K562 (cell line): ENCODE results near the gene GPRC5B. TPM values are rescaled to one million over a fixed set of nuclear protein-coding genes. Genes with fewer than 3 reads are reported as not detected.
A peak's percentile ranks its signal among the peaks of the same experiment; 100 is the strongest.

Experiments used
- ASH1L ChIP-seq: fragments of 450-650 bp; IDR thresholded peaks from 2 replicates; pipeline ENCODE4 v1.6.1; 2018; ENCODE audit warnings: borderline replicate concordance, mild to moderate bottlenecking, low read depth; ENCODE audit not compliant: partially characterized antibody
- CCNT2 ChIP-seq: IDR thresholded peaks from 2 replicates; pipeline ENCODE4 v1.6.1; 2011; ENCODE audit warnings: borderline replicate concordance, low read depth, mild to moderate bottlenecking, moderate library complexity, mixed read lengths, low read length; ENCODE audit not compliant: insufficient read length; ENCODE audit errors: extremely low read depth
- CSDE1 ChIP-seq, 2 experiments: fragments of 450-650 bp; IDR thresholded peaks; 2 replicates each; pipeline ENCODE4 v1.6.1; 2016; ENCODE audit warnings: mild to moderate bottlenecking in 1 of 2
- FOSL1 ChIP-seq: fragments of 200-800 bp; sonication (Bioruptor generic); conservative IDR thresholded peaks from 2 replicates; pipeline ENCODE4 v1.6.1; 2016; ENCODE audit warnings: missing genetic modification characterization, missing compliant biosample characterization
- FOXJ3 ChIP-seq: sonication (generic); formaldehyde crosslinking; IDR thresholded peaks from 2 replicates; pipeline ENCODE4 v1.4.0; 2020; ENCODE audit warnings: mild to moderate bottlenecking, missing genetic modification reagents
- FOXM1 ChIP-seq, 2 experiments: fragments of 450-650 bp in 1 of 2; sonication (generic) in 1 of 2; formaldehyde crosslinking in 1 of 2; IDR thresholded peaks; 2 replicates each; pipeline versions ENCODE4 v1.6.1 to v1.9.0; 2017 to 2022; ENCODE audit warnings: low read depth in 2 of 2, mild to moderate bottlenecking in 2 of 2, missing genetic modification reagents in 1 of 2, moderate library complexity in 1 of 2
- KDM1A ChIP-seq, 2 experiments: fragments of 450-650 bp; IDR thresholded peaks; 2 replicates each; pipeline ENCODE4 v1.6.1; 2016; ENCODE audit warnings: mild to moderate bottlenecking in 2 of 2
- MEF2A ChIP-seq: IDR thresholded peaks from 2 replicates; pipeline ENCODE4 v1.6.1; 2011; ENCODE audit warnings: low read depth, mild to moderate bottlenecking, low read length, moderate library complexity; ENCODE audit not compliant: control insufficient read depth
- SRSF3 ChIP-seq: fragments of 200-400 bp; formaldehyde crosslinking; IDR thresholded peaks from 2 replicates; pipeline ENCODE4 v1.6.1; 2016; ENCODE audit warnings: mild to moderate bottlenecking, low read length, moderate library complexity; ENCODE audit not compliant: insufficient read depth
- TARDBP ChIP-seq: fragments of 450-650 bp; IDR thresholded peaks from 2 replicates; pipeline ENCODE4 v1.6.1; 2016
- TBL1XR1 ChIP-seq, 2 experiments: IDR thresholded peaks; 2 replicates each; pipeline ENCODE4 v1.6.1; 2012; ENCODE audit warnings: improper control_type of control experiment in 2 of 2, low read length in 2 of 2, mild to moderate bottlenecking in 1 of 2
- ZEB2 ChIP-seq: fragments of 450-650 bp; IDR thresholded peaks from 2 replicates; pipeline ENCODE4 v1.6.1; 2016
- ZNF23 ChIP-seq: fragments of 250-450 bp; sonication (Bioruptor Pico); IDR thresholded peaks from 2 replicates; pipeline ENCODE4 v1.4.0; 2020; ENCODE audit warnings: mild to moderate bottlenecking
- ZNF436 ChIP-seq: fragments of 250-450, 450-650 bp; sonication (Bioruptor Pico); formaldehyde crosslinking; IDR thresholded peaks from 2 replicates; pipeline ENCODE4 v1.7.0; 2020; ENCODE audit warnings: mild to moderate bottlenecking
- polyA plus RNA-seq, 8 experiments: library from polyadenylated mRNA; depleted of rRNA in 4 of 8; stranded (reverse) in 5 of 8; unstranded in 3 of 8; fragments of >200 nt; fragmentation: Nextera tagmentation in 2 of 8; fragmentation: Illumina TruSeq in 1 of 8; extraction: Ambion mirVana in 2 of 8; extraction: Trizol in 1 of 8; gene quantifications; 2 replicates each; pipeline versions ENCODE4 v1.2.1 to v1.2.3, GENCODE V29; 2011 to 2014; ENCODE audit warnings: inconsistent platforms in 1 of 8, missing spikeins in 1 of 8
- total RNA-seq, 7 experiments: library from RNA; depleted of rRNA in 6 of 7; stranded (reverse); fragments of >200 nt in 6 of 7; fragmentation: Illumina TruSeq in 2 of 7; extraction: Trizol in 2 of 7; gene quantifications; 2 replicates each; pipeline versions ENCODE4 v1.2.1 to v1.2.3, GENCODE V29; 2011 to 2021; ENCODE audit warnings: low replicate concordance in 1 of 7
- TF ChIP-seq, protein P1 (sequence below): fragments of 450-650 bp; formaldehyde crosslinking; IDR thresholded peaks from 2 replicates; pipeline ENCODE4 v1.4.0; 2022; ENCODE audit warnings: mild to moderate bottlenecking, moderate library complexity
- TF ChIP-seq, protein P2 (sequence below), 2 experiments: fragments of 450-650 bp in 1 of 2; IDR thresholded peaks; 2 replicates each; pipeline ENCODE4 v1.6.1; 2011 to 2017; ENCODE audit warnings: low read depth in 2 of 2, antibody characterized with exemption in 1 of 2, borderline replicate concordance in 1 of 2, low read length in 1 of 2, mild to moderate bottlenecking in 1 of 2, mixed read lengths in 1 of 2; ENCODE audit not compliant: control insufficient read depth in 1 of 2
- TF ChIP-seq, protein P3 (sequence below), 2 experiments: fragments of 200-800 bp in 1 of 2; sonication (Bioruptor generic) in 1 of 2; sonication (generic) in 1 of 2; formaldehyde crosslinking in 1 of 2; IDR thresholded peaks in 1 of 2; conservative IDR thresholded peaks in 1 of 2; 2 replicates each; pipeline versions ENCODE4 v1.5.0 to v1.6.1; 2016 to 2020; ENCODE audit warnings: missing compliant biosample characterization in 1 of 2, missing genetic modification characterization in 1 of 2, missing genetic modification reagents in 1 of 2
- TF ChIP-seq, protein P4 (sequence below): fragments of 250-450 bp; sonication (Bioruptor Pico); IDR thresholded peaks from 2 replicates; pipeline ENCODE4 v1.6.1; 2021; ENCODE audit warnings: mild to moderate bottlenecking
- TF ChIP-seq, protein P5 (sequence below): sonication (generic); formaldehyde crosslinking; IDR thresholded peaks from 2 replicates; pipeline ENCODE4 v1.8.1; 2023; ENCODE audit warnings: mild to moderate bottlenecking, missing genetic modification reagents

The GPRC5B gene
- total and polyA plus RNA-seq, 9 of the 15 experiments (the other 6 are each of a cell fraction or from before 2014, with no cell fraction given) = 0.65 to 5.5 (median 1.3) TPM

DNA sequence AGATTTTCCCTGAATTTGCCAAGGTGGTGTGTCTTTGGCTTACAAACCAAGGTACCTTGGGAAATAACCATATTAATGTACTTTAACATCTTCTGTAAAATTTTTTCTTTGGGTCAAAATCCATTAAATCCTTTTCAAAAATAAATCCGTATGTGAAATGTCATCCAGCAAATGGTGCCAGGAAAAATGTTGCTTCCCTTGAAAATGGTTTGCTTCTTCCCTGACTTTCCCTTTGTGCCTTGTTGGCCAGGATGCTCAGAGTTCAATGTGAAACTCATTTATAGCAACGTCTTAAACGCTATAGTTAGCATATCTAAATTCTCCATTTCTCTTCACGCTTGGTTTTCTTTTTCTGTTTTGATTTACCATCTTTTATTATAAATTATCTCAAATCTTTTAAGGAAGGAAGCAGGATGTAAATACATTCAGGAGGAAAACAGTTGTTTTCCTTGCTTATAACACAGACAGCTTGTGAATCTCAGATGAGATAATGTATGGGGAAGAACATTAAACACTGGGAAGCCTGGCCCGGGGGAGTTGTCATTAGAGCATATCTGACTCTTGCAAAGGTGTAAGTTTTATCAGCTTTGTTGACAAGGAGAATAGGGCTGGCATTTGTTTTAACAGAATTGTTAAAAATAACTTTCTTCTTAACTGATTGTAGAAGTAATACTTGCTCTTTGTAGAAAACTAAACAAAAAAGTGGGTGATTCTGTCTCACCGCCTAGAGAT lies 42.1 kb downstream of the GPRC5B start (continued):
- TF ChIP-seq CSDE1 (IDR thresholded peaks at IDR 0.05) (no peak), ZNF436 (CRISPR knock-in tag) (no peak), ZNF23 (no peak), ASH1L (no peak), FOXJ3 (no peak), FOXM1 (IDR thresholded peaks at IDR 0.05; ENCODE audit: low read depth) (peak; percentile 70), FOXM1 (CRISPR knock-in tag; IDR thresholded peaks at IDR 0.05; ENCODE audit: low read depth) (no peak), TARDBP (no peak), KDM1A (IDR thresholded peaks at IDR 0.05) (peak; percentile 47 to 68; a peak in 3 of 4 replicates), SRSF3 (no peak), ZEB2 (peak; percentile 82), TBL1XR1 (IDR thresholded peaks at IDR 0.05; ENCODE audit: low read length in 2 of 2) (peak in 1 of 2 experiments; percentile 91; a peak in 2 of 4 replicates), MEF2A (peak; percentile 57; the same call in 1 of the 2 replicates), CCNT2 (peak; percentile 56), FOSL1 (peak; percentile 54)
- TF ChIP-seq, protein P1, sequence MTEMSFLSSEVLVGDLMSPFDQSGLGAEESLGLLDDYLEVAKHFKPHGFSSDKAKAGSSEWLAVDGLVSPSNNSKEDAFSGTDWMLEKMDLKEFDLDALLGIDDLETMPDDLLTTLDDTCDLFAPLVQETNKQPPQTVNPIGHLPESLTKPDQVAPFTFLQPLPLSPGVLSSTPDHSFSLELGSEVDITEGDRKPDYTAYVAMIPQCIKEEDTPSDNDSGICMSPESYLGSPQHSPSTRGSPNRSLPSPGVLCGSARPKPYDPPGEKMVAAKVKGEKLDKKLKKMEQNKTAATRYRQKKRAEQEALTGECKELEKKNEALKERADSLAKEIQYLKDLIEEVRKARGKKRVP (CRISPR knock-in tag) = no peak
- TF ChIP-seq, protein P2, sequence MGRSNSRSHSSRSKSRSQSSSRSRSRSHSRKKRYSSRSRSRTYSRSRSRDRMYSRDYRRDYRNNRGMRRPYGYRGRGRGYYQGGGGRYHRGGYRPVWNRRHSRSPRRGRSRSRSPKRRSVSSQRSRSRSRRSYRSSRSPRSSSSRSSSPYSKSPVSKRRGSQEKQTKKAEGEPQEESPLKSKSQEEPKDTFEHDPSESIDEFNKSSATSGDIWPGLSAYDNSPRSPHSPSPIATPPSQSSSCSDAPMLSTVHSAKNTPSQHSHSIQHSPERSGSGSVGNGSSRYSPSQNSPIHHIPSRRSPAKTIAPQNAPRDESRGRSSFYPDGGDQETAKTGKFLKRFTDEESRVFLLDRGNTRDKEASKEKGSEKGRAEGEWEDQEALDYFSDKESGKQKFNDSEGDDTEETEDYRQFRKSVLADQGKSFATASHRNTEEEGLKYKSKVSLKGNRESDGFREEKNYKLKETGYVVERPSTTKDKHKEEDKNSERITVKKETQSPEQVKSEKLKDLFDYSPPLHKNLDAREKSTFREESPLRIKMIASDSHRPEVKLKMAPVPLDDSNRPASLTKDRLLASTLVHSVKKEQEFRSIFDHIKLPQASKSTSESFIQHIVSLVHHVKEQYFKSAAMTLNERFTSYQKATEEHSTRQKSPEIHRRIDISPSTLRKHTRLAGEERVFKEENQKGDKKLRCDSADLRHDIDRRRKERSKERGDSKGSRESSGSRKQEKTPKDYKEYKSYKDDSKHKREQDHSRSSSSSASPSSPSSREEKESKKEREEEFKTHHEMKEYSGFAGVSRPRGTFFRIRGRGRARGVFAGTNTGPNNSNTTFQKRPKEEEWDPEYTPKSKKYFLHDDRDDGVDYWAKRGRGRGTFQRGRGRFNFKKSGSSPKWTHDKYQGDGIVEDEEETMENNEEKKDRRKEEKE (IDR thresholded peaks at IDR 0.05; ENCODE audit: borderline replicate concordance in 1 of 2, control insufficient read depth in 1 of 2, low read depth in 2 of 2, low read length in 1 of 2) = no peak
- TF ChIP-seq, protein P3, sequence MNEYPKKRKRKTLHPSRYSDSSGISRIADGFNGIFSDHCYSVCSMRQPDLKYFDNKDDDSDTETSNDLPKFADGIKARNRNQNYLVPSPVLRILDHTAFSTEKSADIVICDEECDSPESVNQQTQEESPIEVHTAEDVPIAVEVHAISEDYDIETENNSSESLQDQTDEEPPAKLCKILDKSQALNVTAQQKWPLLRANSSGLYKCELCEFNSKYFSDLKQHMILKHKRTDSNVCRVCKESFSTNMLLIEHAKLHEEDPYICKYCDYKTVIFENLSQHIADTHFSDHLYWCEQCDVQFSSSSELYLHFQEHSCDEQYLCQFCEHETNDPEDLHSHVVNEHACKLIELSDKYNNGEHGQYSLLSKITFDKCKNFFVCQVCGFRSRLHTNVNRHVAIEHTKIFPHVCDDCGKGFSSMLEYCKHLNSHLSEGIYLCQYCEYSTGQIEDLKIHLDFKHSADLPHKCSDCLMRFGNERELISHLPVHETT (CRISPR knock-in tag; conservative IDR thresholded peaks at IDR 0.05 in 1 of 2, IDR thresholded peaks at IDR 0.05 in 1 of 2) = peak in 1 of 2 experiments; percentile 39; a peak in 1 of 4 replicates
- TF ChIP-seq, protein P4, sequence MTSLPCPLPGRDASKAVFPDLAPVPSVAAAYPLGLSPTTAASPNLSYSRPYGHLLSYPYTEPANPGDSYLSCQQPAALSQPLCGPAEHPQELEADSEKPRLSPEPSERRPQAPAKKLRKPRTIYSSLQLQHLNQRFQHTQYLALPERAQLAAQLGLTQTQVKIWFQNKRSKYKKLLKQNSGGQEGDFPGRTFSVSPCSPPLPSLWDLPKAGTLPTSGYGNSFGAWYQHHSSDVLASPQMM = no peak
- TF ChIP-seq, protein P5, sequence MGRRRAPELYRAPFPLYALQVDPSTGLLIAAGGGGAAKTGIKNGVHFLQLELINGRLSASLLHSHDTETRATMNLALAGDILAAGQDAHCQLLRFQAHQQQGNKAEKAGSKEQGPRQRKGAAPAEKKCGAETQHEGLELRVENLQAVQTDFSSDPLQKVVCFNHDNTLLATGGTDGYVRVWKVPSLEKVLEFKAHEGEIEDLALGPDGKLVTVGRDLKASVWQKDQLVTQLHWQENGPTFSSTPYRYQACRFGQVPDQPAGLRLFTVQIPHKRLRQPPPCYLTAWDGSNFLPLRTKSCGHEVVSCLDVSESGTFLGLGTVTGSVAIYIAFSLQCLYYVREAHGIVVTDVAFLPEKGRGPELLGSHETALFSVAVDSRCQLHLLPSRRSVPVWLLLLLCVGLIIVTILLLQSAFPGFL = no peak
